Fibroblast of the conjunctiva (primary cell): ENCODE measurements around the gene METTL1.
"Not testable (repeated sequence)": the region's sequence is repeated elsewhere in the genome, so short reads cannot be mapped to it uniquely, and the experiment has no call there.

Experiments used
- DNase-seq: peaks from one replicate; pipeline ENCODE4 v3.0.0-alpha.2; 2010; ENCODE audit warnings: low read depth

The METTL1 gene

DNA sequence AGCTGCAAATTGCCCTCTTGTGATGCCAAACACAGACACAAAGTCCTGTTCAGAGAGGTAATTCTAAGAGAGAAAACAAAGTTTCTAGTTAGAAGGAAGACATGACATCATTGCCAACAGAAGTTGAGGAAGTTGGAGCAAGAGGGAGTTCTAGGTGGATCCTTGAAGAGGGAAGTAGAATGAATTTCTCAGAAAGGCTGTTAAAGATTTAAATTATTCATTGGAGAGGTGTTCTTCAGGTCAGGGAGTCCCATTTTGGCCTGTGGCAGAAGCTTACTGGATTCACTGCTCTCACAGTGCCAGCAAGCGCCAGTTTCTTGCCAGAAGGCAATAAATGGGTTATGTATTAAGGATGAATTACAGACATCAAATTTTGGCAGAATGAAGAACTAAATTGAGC lies 26.0 kb upstream of the METTL1 start:
- no peak for DNase-seq

DNA sequence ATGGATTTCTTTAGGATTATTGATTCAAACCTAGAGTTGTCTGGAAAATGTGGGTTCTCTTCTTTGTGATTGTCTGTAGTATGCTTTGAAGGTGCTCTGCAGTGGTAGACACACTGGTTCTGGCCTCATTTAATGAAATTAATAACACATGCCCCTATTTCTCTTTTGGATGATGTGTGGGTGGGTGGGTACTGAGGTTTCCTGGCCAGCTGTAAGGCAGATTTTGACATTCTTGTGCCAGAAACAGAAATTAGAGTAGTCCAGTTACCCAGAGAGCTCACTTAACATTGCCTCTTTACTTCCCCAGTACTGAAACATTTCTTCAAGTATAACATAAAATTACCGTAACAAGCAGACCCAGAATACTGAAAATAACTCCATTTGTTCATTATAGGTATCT lies 25.1 kb upstream of the METTL1 start:
- no peak for DNase-seq

DNA sequence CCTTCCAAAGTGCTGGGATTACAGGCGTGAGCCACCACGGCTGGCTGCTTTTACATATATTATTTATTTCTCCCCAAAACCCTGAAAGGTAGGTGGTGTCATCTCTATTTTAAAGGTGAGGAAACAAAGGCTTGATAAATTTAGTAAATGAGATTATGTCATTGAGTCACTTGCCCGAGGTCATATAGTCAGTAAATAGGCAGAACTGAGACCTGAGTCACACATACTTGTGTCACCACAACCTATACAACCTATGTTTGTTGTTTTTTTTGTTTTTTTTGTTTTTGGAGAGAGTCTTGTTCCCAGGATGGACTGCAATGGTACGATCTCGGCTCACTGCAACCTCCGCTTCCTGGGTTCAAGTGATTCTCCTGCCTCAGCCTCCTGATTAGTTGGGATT lies 23.4 kb upstream of the METTL1 start:
- no peak for DNase-seq

DNA sequence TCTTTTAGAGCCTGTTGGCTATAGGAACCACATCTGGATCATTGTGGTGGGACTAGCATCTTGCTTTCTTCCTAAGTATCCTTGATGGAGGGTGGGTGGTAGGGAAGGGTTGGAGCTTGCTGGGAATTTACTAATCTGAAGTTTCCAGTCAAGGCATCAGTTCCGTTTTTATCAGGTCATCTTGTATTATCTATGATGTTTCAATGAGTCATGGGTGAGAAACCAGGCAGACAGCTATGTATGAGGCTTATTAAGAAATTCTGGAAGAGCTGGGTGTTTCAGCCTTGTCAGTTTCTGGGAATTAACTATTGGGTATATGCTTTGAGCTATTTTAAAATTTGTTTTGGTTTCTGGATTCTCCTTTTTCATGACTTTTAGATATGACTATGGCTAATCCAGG lies 22.0 kb upstream of the METTL1 start:
- DNase-seq, result no peak

DNA sequence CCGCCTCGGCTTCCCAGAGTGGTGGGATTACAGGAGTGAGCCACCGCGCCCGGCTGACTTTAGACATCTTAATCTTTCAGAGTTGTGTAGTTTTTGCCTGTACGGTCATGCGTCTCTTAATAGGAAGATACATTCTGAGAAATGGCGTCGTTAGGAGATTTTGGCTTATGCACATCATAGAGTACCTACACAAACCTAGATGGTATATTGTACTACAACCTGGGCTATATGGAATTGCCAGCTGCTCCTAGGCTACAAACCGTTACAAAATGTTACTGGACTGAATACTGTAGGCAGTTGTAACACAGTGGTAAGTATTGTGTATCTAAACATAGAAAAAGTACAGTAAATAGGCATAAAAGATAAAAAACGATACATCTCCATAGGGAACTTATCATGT lies 12.0 kb upstream of the METTL1 start:
- no peak for DNase-seq

DNA sequence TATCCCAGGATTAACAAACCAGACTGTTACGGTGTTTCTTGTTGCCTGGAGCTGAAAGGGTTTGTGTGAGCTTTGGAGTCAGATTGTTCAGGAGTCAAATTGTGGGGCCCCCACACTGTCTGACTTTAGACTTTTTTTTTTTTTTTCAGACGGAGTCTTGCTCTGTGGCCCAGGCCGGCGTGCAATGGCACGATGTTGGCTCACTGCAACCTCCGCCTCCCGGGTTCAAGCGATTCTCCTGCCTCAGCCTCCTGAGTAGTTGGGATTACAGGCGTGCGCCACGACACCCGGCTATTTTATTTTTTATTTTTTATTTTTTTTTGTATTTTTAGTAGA lies 11.5 kb upstream of the METTL1 start:
- DNase-seq, result no peak

DNA sequence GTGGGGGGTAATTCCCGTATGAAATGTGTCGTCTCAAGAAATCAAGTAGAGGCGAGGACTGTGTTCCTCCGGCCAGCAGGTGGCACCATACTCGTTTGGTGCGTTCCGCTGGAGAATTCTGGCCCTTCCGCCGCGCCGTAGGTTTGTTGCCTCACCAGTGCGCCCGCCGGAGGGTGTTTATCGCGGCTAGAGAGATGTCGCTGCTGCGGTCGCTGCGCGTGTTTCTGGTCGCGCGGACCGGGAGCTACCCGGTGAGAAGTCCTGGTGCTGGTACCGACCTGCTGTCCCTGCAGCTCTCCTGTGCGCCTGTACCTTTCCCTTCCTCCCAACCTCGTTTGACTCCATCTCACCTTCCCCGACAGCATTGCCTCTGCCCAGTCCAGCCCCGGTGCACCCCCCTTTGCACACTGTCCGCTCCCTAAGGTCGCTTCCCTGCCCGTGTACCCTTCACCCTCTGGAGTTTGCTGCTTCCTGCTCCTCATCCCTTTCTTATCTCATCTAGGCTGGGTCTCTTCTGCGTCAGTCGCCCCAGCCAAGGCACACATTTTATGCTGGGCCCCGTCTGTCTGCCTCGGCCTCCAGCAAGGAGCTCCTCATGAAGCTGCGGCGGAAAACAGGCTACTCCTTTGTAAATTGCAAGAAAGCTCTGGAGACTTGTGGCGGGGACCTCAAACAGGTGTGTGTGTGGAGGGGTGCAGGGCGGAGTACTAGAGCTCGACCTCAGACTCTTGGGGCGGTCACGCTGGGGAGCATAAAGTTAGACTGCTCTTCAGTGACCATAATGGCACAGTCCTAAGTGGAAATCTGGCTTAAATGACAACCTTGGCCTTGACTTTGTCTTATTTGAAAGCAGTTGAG lies 10.9 kb upstream of the METTL1 start, which contains the start of gene TSFM:
Gene TSFM (plus strand): TSS at position 180 of the 858 bp plus-strand sequence. CDS start 15 bp downstream, at position 195.
- DNase-seq, result peak; percentile 86

DNA sequence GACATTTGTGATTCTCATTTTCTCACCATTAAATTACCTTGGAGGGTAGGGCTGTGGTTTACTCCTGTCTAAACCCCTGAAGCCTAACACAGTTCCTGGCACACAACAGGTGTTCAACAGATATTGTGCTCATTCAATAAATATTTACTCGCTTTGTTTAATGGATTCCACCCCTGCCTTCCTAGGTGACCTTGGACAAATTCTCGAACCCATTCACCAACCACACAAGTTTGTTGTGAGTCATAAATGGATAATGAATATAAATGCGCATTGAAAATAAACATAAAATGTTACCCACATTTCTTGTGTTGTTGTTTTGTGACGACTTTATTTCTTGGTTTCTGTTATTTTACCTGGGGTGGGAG lies 10.3 kb upstream of the METTL1 start:
- no peak for DNase-seq

DNA sequence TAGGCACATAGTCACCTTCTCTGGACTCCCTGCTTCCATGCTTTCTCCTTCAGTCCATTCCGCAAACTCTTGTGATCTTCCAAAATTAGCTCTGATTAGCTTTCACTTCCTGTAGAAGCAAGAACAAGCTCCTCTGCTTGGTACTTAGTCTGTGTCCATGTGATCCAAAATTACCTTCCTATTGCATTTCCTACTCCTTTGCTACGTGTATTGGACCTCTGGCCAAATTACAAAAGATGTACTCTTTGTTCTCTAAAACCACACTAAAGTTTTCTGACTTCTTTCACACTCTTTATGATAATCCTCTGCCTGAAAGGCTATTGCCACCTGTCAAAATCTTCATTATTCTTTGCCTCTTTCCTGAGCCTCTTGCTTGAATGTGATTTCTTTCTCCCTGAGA lies 9.9 kb upstream of the METTL1 start:
- no peak for DNase-seq

DNA sequence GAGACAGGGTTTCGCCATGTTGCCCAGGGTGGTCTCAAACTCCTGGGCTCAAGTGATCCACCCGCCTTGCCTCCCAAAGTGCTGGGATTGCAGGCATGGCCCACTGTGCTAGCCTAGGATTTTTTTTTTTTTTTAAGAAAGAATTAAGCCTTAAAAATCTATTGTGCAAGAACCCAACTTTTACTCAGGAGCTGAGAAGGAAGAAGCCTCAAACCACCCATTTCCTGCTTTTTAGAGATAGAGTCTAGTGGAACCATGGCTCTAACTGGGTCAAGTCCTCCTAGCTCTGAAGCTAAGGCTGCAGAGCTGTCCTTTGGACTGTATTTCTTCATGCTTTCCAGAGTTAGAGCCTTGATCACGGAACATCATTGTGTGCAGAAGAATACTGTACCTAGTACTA lies 9.3 kb upstream of the METTL1 start:
- DNase-seq, result no peak

DNA sequence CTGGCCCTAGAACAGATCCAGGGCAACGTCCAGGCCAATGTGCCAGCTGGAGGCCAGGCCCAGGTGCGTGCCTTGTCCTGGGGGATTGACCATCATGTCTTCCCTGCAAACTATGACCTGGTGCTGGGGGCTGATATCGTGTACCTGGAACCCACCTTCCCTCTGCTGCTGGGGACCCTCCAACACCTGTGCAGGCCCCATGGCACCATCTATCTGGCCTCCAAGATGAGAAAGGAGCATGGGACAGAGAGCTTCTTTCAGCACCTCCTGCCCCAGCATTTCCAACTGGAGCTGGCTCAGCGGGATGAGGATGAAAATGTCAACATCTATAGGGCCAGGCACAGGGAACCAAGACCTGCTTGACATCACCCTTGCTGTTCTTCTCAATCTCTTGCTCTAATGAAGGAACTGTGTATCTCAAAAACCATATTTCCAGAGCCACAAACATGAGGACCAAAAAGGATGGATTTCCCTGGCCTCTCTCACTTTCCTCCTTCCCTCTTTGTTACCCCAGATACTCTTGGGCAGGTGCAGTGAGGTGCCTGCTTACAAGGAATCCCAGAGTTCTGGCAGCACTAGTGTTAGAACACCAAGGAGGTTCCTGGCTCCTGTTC lies 8.5 kb upstream of the METTL1 start:
- no peak for DNase-seq

DNA sequence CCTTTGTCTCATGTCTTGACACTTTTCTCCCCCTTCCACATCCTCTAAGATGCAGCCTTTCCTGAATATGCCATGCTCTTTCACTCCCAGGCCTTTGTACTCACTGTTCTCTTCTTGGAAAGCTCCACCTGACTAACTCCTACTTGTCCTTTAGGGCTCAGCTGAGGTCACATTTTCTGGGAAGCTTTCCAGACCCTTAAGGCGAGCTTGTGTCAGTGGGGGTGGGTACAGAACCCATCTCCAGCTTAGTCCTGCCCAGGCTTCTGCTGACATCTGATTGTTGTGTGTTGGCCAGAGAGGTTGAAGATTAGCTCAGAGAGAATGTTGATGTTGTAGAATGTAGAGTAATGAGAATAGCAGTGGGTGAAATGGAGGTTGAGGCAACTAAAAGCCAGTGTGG lies 7.8 kb upstream of the METTL1 start:
- DNase-seq, result no peak

DNA sequence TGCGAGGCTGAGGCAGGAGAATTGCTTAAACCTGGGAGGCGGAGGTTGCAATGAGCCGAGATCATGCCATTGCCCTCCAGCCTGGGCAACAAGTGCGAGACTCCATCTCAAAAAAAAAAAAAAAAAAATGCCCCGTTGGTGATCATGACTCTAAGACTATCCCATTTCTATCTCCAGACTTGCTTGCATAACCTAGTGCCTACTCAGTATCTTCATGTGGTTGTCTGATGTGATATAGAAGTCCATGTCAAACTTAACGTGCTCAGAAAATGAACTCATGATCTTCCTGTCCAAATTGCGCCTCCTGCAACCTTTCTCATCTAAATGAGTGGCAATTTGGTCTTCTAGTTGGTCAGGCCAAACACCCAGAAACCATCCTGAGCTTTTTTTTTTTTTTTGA lies 6.0 kb upstream of the METTL1 start:
- DNase-seq, result no peak

DNA sequence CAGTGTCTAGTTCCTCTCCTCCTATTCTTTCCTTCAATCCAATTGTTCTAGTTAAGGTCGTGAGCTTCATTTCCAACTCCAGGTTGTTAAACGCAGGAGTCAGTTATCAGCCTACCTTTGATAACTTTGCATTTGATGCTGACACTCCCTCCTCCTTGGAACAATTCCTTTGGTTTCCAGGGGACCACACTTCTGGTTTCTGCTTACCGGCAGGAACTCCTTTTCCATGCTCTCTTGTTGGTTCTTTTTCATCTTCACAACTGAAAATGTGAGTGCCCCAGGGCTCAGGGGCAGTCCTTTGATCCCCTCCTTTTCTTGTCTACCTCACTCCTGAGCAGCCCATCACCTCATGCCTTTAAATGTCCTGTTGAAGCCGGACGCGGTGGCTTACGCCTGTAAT lies 5.5 kb upstream of the METTL1 start:
- no peak for DNase-seq

DNA sequence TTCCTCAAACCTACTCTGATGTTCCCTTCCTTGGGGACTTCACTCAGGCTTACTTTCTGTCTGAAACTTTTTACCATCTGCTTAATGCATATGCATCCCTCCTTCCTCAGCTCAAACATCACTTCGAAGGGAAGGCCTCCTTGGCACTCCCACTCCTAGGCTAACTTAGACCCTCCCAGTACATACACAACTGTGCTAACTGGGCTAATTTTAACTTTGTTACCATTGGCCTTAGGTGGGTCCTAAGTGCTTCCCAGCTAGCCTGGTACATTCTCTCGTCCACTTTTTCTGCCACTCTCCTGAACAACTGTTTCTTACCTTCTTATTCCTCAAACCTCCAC lies 4.3 kb upstream of the METTL1 start:
- no peak for DNase-seq

DNA sequence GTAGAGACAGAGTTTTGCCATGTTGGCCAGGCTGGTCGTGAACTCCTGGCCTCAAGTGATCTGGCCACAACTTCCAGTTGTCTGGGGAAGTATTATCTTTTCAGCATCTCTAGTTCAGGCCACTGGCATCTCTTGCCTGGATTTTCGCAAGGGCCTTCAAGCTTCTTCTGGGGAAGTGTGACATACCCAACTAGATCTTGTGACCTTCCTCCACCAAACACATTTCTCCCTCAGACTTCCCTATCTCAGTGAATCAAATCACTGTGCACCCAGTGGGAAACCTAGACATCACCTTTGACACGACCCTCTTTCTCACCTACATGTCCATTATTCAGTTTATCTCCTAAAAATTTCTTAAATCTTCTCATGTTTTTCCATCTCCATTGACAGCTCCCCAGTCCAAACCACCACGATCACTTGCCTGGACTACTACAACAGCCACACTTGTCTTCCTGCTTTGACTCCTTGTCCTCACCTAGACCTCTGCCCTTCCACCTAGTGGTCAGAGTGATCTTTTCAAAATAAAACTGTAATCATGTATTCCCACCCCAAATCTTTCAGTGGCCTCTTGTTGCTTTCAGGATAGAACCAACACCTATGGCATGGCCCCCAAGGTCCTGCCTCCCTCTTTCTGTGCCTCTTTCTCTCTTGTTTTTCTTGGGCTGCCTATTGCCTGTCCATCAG lies 3.8 kb upstream of the METTL1 start:
- no peak for DNase-seq

DNA sequence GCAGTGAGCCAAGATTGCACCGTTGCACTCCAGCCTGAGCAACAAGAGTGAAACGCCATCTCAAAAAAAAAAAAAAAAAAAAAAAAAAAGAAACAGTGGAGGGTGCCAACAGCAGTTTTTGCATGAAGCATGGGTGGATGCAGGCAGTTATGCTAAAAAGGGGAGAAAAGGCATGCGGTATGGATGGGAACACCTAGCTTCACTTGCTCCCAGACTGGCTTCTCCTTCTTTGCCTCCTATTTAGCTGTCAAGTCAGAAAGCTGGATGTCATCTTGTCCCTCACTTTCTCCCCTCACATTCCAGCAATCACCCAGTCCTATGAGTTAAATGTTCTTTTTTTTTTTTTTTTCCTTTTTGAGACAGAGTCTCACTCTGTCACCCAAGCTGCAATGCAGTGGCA lies 3.1 kb upstream of the METTL1 start:
- no peak for DNase-seq

DNA sequence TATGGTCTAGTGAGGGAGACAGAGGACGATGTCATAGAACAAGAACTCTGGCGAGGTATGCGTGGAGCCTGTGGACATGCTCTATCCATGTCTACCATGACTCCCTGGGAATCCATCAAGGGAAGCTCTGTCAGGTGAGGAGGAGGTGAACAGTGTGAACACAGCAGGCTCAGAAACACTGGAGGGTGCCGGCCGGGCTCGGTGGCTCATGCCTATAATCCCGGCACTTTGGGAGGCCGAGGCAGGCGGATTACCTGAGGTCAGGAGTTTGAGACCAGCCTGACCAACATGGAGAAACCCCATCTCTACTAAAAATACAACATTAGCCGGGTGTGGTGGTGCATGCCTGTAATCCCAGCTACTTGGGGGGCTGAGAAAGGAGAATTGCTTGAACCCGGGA lies 2.7 kb upstream of the METTL1 start:
- not testable (repeated sequence) for DNase-seq

DNA sequence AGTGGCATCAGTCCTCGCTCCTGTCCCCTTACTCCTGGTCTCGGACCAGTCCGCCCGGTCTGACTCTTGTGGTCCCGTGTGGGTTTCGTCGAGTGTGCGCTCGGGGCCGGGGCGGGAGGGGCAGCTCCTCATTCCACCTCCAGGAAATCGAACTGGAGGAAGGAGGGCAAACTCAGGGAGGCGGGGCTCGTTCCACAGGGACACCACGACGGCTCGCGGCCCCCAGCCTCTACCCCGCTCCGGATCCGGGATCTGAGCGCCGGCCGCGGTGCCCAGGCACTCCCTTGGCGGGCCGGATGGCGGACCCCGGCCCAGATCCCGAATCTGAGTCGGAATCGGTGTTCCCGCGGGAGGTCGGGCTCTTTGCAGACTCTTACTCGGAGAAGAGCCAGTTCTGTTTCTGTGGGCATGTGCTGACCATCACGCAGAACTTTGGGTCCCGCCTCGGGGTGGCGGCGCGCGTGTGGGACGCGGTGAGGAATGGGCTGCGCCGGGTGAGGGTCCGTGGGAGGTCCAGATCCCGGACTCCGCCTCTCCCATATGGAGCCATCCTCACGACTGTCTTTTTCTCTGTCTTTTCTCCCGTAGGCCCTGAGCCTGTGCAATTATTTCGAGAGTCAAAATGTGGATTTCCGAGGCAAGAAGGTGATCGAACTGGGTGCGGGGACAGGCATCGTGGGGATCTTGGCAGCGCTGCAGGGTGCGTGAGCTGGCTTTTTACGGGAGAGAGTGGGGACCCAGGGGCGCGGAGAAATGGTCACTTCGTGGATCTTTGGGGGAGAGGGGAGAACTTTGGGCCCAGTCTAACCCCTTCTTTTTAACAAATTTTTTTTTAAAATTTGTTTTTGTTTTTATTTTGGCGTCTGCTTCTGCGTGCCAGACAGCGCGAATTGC lies 771 bp upstream of the METTL1 start, which contains the start of gene EEF1AKMT3:
Gene EEF1AKMT3 (plus strand): TSS at position 186 of the 894 bp plus-strand sequence. CDS start 111 bp downstream, at position 297.
- DNase-seq, result no peak

DNA sequence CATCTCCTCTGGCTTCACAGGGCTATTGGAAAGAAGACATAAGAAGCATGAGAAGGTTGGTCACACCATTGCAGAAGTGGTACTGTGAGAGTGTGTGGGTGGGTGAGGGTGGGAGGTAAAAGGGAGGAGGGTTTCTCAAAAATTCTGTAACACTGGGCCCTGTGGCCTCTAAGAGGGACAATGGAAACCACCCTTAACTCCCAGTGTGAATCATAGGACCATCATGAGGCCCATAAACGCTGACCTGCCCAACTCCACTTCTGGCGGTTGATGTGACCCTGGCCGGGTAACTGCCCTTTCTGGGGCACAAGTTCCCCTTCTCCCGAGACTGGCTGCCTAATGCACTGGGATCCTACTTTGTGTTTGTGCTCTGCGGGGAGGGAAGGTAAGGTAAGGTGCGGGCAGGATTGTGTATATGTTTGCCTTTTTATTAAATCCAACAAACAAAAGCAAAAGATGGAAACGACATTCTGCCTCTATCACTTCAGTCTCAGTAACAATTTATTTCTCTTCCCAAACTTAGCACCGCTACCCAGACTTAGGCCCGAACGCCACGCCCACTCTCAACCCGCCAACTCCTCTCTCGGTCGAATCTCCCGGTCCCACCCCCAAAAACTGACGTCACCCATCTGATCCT lies 551 bp downstream of the METTL1 start:
- DNase-seq, result peak; percentile 75

DNA sequence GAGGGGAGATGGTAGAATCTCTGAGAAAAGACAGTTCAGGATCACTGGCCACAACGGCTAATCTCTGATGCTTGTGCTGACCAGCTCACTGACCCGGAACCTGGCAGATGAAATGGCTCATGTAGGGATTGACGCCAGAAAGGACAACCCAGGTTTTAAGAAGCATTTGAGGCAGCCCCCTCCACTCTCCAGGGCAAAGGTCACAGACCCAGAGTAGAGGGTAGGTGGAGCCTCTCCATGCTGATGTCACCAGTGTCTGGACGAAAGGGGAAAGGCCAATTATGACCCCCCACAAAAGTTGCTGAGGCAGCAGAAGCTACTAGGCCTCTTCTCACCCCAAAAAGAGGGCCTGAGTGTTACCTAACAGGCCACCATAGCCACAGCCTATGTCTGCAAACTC lies 1.2 kb downstream of the METTL1 start:
- no peak for DNase-seq

DNA sequence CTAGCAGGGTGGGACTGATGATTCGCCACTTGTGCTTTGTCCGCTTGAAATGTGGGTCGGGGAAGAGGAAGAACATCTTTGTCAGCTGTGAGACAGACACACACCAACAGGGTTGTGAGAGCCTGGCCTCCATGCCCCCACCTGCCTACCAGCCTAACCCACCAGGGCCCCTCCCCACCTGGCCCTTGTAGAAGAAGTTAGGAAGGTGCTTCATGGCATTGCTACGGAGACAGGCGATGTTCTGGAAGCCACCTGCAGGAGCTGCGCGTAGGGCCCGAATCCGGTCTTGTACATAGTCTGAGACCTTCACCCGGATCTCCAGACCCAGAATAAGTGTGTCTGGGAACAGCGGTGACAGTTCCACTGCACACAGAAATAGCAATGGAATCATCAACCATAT lies 2.3 kb downstream of the METTL1 start:
- DNase-seq, result no peak
